Activated T-cell treated with anti-CD3 and anti-CD28 coated beads, Interleukin-2, amount 50 U/mL, for 4 hours (primary cell): Measurements from ENCODE around the gene PDCD1. TPM values are rescaled to one million over a fixed set of nuclear protein-coding genes. Genes with fewer than 3 reads are reported as not detected.

ENCODE experiments used
- ATAC-seq, 2 donors: fragments of 200-7000 bp; cut with Tn5 transposase; one replicate each; pipeline ENCODE4 v1.10.0; 2021
- DNase-seq: peaks from one replicate; pipeline ENCODE4 v3.0.0-alpha.2; 2020
- H3K27me3 Mint-ChIP-seq: one replicate; pipeline ENCODE4 v1.8.0; 2021; ENCODE audit warnings: low read depth, mixed read lengths
- H3K36me3 Mint-ChIP-seq: one replicate; pipeline ENCODE4 v1.8.0; 2022; ENCODE audit warnings: mixed read lengths; ENCODE audit not compliant: insufficient read depth
- H3K4me1 Mint-ChIP-seq: one replicate; pipeline ENCODE4 v1.8.0; 2021; ENCODE audit warnings: low read depth, mixed read lengths
- H3K4me3 Mint-ChIP-seq: one replicate; pipeline ENCODE4 v1.8.0; 2021; ENCODE audit warnings: mild to moderate bottlenecking, moderate library complexity, mixed read lengths
- H3K9me3 Mint-ChIP-seq: one replicate; pipeline ENCODE4 v1.8.0; 2021; ENCODE audit warnings: mixed read lengths
- total RNA-seq, 3 donors: library from RNA; stranded (reverse); gene quantifications; one replicate each; pipeline ENCODE4 v1.2.1, GENCODE V29; 2021

Gene PDCD1
- total RNA-seq, 3 donors from 2014 or later = 60.5 to 102 (median 77.3) TPM

GRCh38 chr2:241900251-241901017, 41.7 kb upstream of the PDCD1 start:
- no peaks in the 10 kb centered on the region for H3K36me3 Mint-ChIP-seq
- no peak for DNase-seq
- H3K9me3 Mint-ChIP-seq = no peaks in the 10 kb centered on the region
- no peak for ATAC-seq
- peaks cover 5% of the 10 kb centered on the region for H3K4me1 Mint-ChIP-seq
- H3K4me3 Mint-ChIP-seq = no peak overlapping the region
- H3K27me3 Mint-ChIP-seq = no peaks in the 10 kb centered on the region

GRCh38 chr2:241898463-241899270, 40.0 kb upstream of the PDCD1 start:
- Mint-ChIP-seq H3K4me3 (no peak overlapping the region), H3K9me3 (no peaks in the 10 kb centered on the region), H3K4me1 (peaks cover 5% of the 10 kb centered on the region), H3K36me3 (no peaks in the 10 kb centered on the region), H3K27me3 (no peaks in the 10 kb centered on the region)
- ATAC-seq (no peak), DNase-seq (no peak)

GRCh38 chr2:241897231-241897916, 38.7 kb upstream of the PDCD1 start:
- H3K27me3 Mint-ChIP-seq = no peaks in the 10 kb centered on the region
- H3K9me3 Mint-ChIP-seq = no peaks in the 10 kb centered on the region
- no peaks in the 10 kb centered on the region for H3K36me3 Mint-ChIP-seq
- no peak overlapping the region for H3K4me3 Mint-ChIP-seq
- ATAC-seq = no peak
- peaks cover 5% of the 10 kb centered on the region for H3K4me1 Mint-ChIP-seq
- no peak for DNase-seq

- no peaks in the 10 kb centered on the region for H3K27me3 Mint-ChIP-seq
- no peaks in the 10 kb centered on the region for H3K9me3 Mint-ChIP-seq
- ATAC-seq (peak in 1 of 2 donors; percentile 18), DNase-seq (no peak)
- peaks cover 5% of the 10 kb centered on the region for H3K4me1 Mint-ChIP-seq
- no peaks in the 10 kb centered on the region for H3K36me3 Mint-ChIP-seq
- H3K4me3 Mint-ChIP-seq = no peak overlapping the region
Measured at GRCh38 chr2:241896746-241897201, 38.1 kb upstream of the PDCD1 start.

DNA sequence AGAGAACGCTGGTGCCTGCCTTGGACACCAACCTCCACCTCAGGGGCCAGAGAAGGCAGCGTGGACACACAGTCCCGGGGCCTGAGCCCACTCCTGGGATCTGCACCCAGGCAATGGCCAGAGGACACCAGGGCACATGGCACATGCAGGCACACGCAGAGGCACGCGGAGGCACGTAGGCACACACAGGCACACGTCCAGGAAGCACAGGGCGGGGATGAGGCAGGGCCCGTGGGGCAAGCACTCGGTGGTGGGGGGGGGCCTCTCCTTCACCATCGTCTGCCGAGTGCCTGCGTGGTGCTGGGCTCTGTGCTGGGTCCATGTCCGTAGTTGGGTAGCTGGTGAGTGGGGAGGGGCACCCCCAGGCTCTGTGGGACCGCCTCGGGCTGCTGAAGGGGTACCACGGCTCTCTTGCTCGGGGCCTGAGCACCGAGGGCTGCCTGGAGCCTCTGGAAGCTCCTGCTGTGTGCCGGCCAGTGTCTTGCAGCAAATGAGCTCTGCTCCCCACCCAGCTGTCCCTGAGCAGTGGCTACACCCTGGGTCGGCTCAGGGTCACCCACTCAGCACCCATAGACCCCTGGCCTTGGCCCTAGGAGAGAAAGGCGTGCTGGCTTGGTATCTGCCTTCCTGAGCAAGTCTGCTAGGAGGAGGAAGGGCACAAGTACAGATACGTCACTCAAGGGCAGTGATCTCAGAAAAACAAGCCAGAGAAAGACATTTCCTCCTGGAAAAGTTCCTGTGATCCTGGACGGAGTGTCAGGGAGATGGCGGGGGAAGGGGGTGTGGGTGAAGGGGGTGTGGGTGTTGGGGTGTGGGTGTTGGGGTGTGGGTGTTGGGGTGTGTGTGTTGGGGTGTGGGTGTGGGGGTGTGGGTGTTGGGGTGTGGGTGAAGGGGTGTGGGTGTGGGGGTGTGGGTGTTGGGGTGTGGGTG, 37.3 kb upstream of the PDCD1 start:
- Mint-ChIP-seq H3K9me3 (no peaks in the 10 kb centered on the region), H3K27me3 (no peaks in the 10 kb centered on the region)
- peak; percentile 17 to 38 for ATAC-seq

GRCh38 chr2:241895427-241895711, 36.7 kb upstream of the PDCD1 start:
- H3K27me3 Mint-ChIP-seq = no peaks in the 10 kb centered on the region
- ATAC-seq = peak in 1 of 2 donors; percentile 24
- H3K4me1 Mint-ChIP-seq = peaks cover 5% of the 10 kb centered on the region
- H3K36me3 Mint-ChIP-seq = no peaks in the 10 kb centered on the region
- H3K4me3 Mint-ChIP-seq = no peak overlapping the region
- DNase-seq = no peak
- no peaks in the 10 kb centered on the region for H3K9me3 Mint-ChIP-seq

More for the DNA sequence above, 37.3 kb upstream of the PDCD1 start:
- peaks cover 5% of the 10 kb centered on the region for H3K4me1 Mint-ChIP-seq
- DNase-seq = peak; percentile 10
- peak overlapping the region; percentile 59 for H3K4me3 Mint-ChIP-seq
- H3K36me3 Mint-ChIP-seq = no peaks in the 10 kb centered on the region

DNA sequence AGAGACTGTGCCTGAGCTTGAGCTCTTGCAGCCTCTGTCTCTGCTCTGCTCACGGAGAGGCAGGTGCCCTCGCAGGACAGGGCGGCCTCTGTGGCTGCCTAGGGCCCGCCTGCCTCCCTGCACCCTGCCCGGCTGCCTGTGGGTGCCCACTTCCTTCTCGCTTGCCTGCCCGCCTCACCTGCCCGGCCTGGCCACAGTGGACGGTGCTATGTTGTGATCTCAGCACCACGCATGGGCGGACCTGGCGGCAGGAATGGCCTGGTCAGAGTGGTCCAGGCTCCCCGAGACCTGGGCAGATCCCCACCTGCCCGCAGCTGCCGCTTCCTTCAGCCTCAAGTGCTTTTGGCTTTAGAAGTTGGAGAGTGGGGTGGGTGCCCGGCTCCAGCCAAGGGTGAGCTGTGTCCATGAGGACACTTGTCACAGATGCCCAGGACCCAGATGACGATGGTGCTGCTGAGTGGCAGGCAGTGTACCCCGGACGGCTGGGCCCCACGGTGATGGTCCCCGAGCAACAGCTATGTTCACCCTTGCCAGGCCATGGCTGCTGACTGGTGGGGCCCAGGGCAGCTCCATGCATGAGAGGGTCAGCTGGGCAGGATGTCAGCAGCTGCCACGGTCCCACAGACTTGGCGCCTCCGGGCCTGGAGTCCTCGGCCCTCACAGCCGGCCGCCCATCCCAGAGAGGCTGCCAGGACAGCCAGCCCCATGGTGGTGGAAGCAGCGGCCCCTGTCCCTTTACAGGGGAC, 36.2 kb upstream of the PDCD1 start:
- ATAC-seq (no peak), DNase-seq (peak; percentile 1)
- no peaks in the 10 kb centered on the region for H3K9me3 Mint-ChIP-seq
- peaks cover under 1% of the 10 kb centered on the region for H3K36me3 Mint-ChIP-seq
- H3K4me1 Mint-ChIP-seq = peaks cover 5% of the 10 kb centered on the region
- no peaks in the 10 kb centered on the region for H3K27me3 Mint-ChIP-seq
- H3K4me3 Mint-ChIP-seq = no peak overlapping the region

GRCh38 chr2:241894056-241894641, 35.5 kb upstream of the PDCD1 start:
- DNase-seq (peak; percentile 1), ATAC-seq (no peak)
- Mint-ChIP-seq H3K36me3 (peaks cover 1% of the 10 kb centered on the region), H3K4me3 (no peak overlapping the region), H3K4me1 (peaks cover 7% of the 10 kb centered on the region), H3K27me3 (no peaks in the 10 kb centered on the region), H3K9me3 (no peaks in the 10 kb centered on the region)

GRCh38 chr2:241893265-241893664, 34.6 kb upstream of the PDCD1 start:
- H3K27me3 Mint-ChIP-seq = no peaks in the 10 kb centered on the region
- peak; percentile 3 for DNase-seq
- H3K9me3 Mint-ChIP-seq = no peaks in the 10 kb centered on the region
- no peak overlapping the region for H3K4me3 Mint-ChIP-seq
- no peak for ATAC-seq
- H3K4me1 Mint-ChIP-seq = peaks cover 11% of the 10 kb centered on the region
- peaks cover 1% of the 10 kb centered on the region for H3K36me3 Mint-ChIP-seq

DNA sequence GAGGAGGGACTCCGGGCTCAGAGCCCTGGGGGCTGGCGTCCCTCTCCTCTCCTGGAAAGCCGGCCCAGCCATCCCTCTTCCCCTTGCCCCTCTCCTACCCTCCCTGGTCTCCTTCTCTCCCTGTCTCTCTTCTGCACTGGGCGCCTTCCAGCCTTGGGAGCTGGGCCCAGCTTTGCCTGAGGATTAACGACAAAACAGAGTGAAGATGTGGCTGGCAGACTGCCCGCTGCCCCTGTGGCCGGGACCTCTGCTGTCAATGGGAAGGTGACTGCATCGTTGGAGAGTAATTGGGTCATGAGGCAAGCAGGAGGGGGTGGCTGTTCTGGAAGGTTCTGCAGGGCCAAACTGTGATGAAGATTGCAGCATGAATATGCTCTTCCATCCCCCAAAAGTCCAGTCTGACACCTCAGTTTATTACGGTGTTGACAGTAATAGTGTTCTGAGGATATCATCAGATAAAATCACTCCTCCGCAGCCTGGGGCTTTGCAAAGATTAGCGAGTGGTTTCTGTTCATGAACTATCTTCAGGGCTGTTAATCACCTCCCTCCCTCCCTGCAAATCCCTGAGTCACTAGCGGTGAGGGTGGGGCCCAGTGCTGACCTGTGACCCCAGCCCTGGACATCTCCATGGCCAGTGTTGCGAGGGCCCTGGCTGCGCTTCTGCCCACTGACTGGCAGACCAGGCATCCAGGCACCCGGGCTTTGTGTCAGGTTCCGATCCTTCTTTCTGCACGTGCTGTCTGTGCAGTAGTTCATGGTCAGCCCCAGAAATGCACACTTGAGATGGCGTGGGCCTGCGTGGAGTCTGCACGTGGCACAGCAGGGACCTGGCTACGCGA, 33.8 kb upstream of the PDCD1 start:
- no peak overlapping the region for H3K4me3 Mint-ChIP-seq
- peaks cover 1% of the 10 kb centered on the region for H3K36me3 Mint-ChIP-seq
- DNase-seq = no peak
- no peaks in the 10 kb centered on the region for H3K27me3 Mint-ChIP-seq
- H3K9me3 Mint-ChIP-seq = no peaks in the 10 kb centered on the region
- ATAC-seq = no peak
- peaks cover 14% of the 10 kb centered on the region for H3K4me1 Mint-ChIP-seq

GRCh38 chr2:241891988-241892298, 33.2 kb upstream of the PDCD1 start:
- ATAC-seq (no peak), DNase-seq (no peak)
- Mint-ChIP-seq H3K9me3 (no peaks in the 10 kb centered on the region), H3K36me3 (peaks cover 1% of the 10 kb centered on the region), H3K4me3 (no peak overlapping the region), H3K27me3 (no peaks in the 10 kb centered on the region), H3K4me1 (peaks cover 15% of the 10 kb centered on the region)

- ATAC-seq = no peak
- no peaks in the 10 kb centered on the region for H3K9me3 Mint-ChIP-seq
- peaks cover 15% of the 10 kb centered on the region for H3K4me1 Mint-ChIP-seq
- H3K27me3 Mint-ChIP-seq = no peaks in the 10 kb centered on the region
- H3K36me3 Mint-ChIP-seq = peaks cover 4% of the 10 kb centered on the region
- no peak for DNase-seq
- no peak overlapping the region for H3K4me3 Mint-ChIP-seq
Measured at GRCh38 chr2:241891315-241891987, 32.8 kb upstream of the PDCD1 start.
